Inflammatory macrophage treated with lipopolysaccharide for 1 hour (primary cell): ENCODE results near the gene HLA-DPA1.

ENCODE experiments used
- DNase-seq, 2 donors: peaks; one replicate each; pipeline ENCODE4 v3.0.0-alpha.2; 2020 to 2022

Gene HLA-DPA1

DNA sequence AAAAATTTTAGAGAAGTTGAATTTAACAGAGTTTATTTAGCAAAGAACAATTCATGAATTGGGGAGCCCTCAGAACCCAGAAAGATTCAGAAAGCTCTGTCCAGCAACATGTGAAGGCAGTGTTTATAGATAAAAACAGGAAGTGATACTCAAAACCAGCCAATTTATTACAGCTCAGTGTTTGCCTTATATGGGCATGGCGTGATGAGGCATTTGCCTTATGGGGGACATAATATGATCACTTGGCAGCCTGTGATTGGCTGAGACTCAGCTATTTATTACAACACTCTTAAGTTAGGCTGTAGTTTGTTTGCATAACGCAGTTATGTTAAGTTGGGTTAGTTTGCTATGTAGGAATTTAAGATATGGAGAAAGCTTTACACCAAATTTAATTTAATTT, 11.5 kb downstream of the HLA-DPA1 start:
- DNase-seq = peak; percentile 59 to 66

DNA sequence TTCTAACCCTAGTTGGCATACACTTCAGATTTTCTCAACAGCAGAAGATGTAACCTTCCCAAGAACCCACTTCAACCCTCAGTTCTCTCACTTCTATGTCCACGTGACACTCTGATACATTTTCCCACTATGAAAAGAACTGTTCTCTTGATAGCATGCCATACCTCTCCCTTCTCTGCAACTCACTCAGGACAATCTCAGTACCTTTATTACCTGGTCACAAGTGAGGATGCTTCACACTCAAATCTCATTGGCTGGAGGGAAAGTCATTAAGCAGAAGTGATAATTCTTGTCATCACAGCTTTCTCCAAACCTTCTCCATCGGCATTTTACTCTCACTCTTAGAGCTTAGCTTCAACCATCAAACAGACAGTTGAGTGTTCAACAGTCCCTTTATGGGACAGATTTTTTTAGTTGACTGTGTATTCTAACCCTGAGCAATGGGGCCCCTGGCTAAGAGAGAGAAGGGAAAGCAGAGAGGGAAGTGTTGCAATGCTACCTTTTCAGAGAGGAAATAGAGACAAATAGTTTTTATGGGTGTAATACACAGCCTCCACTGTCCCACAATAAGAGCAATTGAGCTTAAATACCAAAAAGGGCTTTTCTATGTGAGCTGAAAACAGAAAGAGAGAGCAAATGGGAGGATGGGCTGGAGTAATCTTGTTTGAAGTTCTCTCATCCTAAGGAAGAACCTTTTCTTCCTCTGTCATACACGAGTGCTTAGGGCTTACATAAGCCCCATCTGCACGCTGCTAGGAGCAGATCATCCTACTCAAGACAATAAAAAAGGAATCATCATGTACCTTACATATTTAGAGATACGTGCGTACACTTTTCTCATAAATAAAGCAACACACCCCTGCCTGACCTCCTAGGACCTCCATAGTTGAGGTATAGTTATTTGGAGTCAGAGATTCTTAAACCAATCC, 16.0 kb downstream of the HLA-DPA1 start:
- no peak for DNase-seq

DNA sequence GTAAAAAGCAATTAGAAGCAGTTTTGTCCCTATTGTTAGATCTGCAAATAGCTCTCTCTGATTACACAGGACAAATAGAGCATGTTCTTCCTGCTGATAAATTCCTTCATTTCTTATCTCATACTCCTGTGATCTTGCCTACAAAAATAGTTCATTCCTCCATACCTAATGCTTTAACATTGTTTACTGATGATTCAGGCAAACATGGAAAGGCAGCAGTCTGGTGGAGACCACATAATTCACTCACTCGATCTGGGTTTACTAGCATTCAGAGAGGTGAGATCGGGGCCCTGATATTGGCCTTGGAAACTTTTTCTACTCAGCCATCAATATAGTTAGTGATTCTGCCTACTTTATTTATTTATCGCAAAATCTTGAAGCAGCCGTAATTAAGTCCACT, 20.2 kb downstream of the HLA-DPA1 start:
- no peak for DNase-seq

DNA sequence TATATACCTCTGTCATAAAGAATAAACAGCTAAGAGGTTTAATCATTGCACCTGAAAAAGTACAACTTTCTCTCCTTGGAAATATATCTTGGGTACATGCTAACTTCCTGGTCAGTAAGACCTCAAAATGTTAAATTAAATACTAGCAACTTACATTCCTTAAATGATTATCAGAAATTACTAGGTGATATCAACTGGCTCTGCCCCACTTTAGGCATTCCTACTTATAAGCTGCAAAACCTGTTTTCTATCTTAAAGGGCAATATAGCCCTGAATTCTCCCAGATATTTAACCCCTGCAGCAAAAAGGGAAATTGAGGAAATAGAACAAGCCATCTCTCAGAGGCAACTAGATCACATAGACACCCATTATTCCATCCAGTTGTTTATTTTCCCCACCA, 20.8 kb downstream of the HLA-DPA1 start:
- no peak for DNase-seq

DNA sequence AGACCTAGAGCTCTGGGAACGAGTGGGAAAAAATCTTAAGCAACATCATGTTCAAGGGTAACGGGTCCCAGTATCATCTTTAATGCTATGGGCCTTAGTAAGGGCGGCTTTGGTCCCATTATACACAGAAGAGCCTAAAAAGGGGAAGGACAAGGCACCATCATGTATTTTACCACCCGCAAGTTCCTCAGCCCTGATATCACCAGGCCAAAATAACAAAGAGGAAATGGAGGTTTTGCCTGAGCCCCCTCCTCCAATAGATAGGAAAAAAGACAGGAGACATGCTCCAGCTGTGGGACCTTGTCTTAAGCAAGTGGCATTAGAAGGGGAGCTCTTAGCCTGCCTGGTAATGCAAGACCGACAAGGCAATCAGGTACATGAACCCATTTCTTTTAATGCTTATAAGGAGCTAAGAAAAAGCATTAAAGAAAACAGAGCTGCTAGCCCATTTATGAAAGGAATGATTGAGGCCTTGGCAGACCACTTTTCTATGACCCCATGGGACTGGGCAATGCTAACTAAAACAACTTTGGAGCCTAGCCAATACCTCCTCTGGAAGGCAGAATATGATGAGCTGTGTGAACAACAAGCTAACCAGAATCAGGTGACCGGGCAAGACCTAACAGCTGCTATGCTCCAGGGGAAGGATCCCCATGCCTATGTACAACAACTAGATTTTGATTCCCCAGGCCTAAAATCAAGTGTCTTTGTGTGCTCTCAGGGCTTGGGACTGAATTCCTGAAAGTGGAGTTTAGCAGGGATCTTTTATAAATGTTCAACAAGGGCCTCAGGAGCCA, 23.2 kb downstream of the HLA-DPA1 start:
- peak; percentile 25 to 28 for DNase-seq

DNA sequence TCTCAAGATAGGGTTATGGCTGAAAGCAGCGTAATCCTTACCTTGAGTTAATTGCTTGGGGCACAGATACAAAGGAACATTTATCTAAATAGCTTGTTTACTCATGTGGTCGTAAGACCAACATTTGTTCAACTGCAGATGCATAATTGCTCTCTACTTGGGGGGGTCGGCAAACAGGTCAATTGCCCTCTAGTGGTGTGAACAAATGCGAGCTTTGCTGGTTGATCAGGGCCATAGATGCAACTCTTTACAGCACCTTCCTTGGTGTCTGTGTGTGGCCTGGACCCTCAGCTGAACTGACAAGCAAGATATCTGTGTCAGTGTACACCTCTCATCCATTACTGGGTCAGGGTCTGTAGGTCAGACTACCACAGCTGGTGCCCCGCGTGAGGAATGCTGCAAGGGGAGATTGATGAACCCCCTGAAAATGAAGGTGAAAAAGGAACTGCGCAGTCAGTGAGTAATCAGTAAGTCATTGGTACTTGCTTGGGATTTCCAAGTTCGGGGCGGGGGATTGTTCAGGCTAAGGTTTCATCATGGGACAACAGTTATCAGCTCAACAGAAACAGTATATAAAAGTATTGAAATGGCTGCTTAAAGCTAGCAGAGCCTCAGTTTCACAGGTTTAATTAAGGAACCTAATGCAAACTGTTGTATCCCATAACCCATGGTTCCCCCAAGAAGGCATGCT, 24.0 kb downstream of the HLA-DPA1 start:
- DNase-seq = no peak

DNA sequence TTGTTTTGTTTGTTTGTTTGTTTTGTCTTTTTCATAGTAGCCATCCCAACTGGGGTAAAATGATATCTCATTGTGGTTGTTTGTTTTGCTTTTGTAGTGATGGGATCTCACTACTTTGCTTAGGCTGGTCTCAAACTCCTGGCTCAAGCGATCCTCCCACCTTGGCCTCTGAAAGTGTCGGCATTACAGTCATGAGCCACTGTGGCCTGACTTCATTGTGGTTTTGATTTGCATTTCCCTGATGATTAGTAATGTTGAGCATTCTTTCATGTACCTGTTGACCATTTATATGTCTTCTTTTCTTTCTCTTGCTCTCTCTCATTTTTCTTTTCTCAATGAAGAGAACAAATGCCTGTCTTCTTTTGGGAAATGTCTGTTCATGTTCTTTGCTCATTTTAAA, 33.3 kb downstream of the HLA-DPA1 start:
- no peak for DNase-seq

DNA sequence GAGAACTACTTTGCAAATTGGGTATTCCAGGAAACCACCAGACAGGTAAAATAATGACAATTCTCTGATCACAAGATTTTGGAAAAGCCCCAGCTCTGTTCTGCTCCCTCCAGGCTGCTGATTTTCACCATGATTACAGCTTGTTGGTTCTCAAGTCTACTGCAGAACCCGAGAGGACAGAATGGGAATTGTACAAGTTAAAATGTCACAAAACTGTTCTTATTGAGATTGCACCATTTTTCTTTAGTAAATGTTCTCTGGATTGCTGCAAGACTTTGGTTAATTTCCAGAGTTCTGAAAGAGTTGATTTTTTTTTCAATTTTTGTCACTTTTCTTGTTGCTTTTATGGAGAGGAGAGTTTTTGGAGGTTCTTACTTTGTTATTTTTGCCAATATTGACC, 36.9 kb downstream of the HLA-DPA1 start:
- DNase-seq = peak; percentile 78 to 85

DNA sequence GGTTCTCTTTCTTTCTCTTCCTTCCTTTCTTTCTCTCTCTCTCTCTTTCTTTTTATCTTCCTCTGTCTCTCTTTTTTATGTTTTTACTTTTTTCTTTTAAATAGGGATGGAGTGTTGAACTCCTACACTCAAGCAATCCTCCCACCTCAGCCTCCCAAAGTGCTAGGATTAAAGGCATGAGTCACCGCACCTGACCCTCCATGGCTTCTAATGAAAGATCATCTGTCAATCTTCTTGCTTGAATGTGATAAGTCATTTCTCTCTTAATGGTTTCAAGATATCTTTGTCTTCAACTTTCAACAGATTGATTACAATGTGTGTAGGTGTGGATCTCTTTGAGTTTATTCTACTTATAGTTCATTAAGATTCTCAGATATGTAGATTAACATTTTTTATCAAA, 38.9 kb downstream of the HLA-DPA1 start:
- no peak for DNase-seq

DNA sequence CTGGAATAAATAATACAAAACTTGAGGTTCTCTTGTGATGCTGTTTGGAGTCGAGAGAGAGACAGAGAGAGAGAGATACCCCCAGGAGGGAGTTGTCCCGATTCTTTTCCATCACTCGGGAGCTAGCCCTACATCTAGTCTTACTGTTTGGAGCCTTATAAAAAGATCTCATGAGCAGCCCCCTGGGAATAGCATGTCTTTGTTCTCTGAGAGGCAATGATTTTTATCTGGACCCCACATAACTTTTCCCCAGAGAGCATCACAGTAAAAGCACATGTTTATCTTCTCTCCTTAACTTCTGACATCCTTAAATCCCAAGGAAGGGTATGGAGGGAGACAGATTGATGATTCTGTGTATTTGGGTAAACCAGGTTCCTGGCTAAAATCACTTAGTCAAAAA, 43.2 kb downstream of the HLA-DPA1 start:
- no peak for DNase-seq

DNA sequence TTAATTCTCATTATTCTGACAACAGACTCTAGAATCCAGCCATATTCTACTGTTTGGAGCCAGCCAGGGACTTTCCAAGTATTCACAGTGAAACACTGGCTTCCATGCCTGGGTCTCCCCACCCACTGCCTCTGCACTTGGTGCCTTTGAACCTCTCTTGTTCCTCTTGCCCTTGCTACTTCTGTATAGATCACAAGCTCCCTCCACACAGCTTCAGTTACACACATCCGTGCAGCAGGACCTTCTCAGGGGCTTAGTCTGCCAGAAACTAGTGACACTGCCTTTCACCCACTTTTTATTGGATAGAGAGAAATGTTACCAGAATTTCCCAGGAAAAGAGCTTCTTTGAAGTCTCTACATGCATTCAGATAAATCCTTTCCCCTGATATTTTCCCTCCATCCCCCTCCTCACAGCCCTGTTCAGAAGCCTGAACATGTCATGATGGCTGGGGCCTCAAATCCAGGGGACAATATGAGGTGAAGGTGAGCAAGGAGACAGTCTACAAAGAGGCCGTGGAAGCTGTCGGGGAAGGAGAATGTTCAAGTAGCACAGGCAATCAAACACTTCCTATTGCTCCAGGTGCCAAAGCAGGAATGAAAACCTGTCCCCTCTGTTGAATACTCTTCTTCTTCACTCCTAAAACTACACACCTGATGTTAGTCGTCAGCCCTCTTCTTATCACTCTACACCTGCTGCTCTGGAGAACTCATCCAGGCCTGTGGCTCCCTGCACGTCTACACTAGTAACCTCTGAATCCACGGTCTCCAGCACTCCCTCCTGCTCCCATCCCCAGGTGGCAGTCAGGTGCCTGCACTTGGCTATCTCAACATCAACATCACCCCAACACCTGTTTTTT, 43.9 kb downstream of the HLA-DPA1 start:
- peak; percentile 95 to 100 for DNase-seq

DNA sequence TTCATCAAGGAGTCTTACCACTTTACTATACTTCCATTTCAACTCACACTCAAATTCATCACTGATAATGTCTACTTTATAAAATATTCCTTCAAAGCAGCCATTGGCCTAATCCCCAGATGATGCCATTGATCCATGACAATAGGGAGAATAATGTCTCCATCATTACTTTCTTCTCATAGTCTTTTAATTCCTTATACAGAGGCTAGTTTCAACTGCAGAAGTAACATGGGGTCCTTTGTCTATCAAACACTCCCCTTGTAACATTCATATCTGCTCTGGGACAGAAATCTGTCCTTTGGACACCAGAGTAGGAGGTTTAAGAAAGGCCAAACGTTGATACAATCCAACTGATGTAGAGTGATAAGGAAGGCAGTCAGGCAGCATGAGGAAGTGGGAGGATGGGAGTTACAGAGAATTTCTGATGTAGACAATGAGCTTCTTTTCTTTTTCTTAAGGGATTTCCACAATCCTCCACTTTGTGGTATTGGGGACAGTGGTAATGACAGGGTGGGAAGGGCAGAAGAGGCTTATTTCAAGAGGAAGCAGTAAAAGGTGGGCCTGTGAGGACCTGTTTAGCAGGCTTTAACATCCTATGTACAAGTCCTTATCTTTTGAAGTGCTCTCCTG, 45.1 kb downstream of the HLA-DPA1 start:
- DNase-seq = peak; percentile 47 to 48

DNA sequence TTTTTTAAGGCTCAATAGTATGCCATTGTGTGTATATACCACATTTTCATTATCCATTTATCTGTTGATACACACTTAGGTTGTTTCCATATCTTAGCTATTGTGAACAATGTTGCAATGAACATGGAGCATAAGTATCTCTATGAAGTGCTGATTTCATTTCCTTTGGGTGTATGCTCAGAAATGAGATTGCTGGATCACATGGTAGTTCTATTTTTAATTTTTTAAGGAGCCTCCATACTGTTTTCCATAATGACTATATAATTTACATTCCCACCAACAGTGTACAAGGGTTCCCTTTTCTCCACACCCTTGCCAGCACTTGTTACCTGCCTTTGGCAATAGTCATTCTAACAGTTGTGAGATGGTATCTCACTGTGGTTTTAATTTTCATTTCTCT, 48.9 kb downstream of the HLA-DPA1 start:
- no peak for DNase-seq

DNA sequence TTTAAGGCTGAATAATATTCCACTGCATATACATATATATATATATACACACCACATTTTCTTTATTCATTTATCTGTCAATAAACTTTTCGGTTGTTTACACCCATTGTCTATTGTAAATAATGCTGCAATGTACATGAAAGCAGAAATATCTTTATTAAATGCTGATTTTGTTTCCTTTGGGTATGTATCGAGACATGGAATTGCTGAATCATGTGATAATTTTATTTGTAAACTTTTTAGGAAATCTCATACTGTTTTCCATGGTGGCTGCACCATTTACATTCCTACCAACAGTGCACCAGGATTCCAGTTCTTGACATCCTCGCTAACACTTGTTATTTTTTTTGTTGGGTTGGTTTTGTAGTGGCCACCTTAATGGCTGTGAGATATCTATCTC, 49.9 kb downstream of the HLA-DPA1 start:
- no peak for DNase-seq

DNA sequence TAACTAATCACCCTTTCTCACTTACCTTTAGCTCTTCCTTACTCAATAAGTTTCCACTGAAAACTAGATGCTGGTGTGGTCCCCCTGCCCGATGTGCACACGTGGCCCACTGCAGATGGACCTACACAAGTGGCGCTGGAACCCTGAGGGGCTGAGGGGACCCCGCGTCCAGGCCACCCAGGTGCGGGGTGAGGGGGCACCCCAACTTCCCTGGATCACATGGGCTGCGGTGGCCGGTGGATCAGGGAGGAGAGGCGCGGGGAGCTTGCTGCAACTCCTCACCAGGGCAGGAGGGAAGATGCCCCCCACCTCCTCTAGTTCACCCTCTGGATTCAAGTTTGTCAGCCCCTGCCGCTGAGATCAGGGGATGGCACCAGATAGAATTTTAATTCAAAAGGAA, 51.5 kb downstream of the HLA-DPA1 start:
- DNase-seq = no peak

DNA sequence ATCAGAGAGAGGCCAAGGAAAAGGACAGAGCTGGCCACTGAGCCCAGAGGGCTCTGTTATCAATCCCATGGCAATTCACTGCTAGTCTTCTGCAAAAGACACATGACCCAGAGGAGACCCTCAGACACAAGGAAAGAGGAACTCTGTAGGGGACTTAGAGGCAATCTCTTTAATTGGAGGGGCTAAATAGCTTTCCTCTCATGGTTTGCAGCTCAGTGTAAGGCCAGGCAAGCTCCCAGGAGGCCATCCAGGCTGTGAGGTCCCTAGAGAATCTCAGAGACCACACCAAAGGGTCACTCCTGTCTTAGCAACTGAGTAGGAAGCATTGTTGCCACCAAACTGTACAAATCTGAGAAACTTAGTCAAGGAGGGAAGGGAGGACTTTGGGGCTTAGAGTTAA, 54.1 kb downstream of the HLA-DPA1 start:
- no peak for DNase-seq

DNA sequence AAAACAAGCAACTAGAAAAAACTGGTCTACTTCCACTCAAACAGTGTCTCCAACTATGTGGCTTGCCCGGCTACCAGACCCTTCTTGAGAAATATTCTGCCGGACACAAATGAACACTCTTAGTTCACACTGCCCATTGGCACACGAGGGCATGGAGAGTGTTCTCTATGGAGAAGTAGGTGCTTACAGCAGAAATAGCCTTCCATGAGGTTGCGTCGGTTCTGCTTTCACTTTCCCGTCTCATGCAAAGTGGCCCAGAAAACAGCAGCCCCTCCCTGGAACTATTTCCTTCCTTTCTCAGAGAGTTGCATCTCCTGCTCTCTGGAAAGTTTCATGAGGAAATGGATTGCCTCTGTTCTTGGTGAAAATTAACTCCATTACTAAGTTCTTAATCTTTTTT, 54.5 kb downstream of the HLA-DPA1 start:
- peak; percentile 96 to 97 for DNase-seq

DNA sequence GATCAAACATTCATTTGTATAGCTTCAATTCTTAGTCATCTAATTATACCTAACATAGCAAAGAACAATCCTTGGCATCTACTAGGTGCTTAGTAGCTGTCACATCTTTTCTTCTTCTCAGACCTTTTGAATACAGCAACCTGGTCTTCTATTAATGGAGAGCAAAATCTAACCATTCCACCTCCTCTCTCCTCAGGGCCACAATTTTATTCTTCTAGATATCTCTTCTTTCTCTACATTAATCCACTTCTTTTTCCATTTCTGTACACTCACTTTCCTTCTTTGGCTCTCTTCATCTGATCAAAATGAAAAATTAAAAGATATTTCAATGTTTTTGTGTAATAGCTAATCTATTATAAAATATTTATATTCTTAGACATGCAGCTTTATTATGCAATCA, 55.0 kb downstream of the HLA-DPA1 start:
- DNase-seq = no peak

DNA sequence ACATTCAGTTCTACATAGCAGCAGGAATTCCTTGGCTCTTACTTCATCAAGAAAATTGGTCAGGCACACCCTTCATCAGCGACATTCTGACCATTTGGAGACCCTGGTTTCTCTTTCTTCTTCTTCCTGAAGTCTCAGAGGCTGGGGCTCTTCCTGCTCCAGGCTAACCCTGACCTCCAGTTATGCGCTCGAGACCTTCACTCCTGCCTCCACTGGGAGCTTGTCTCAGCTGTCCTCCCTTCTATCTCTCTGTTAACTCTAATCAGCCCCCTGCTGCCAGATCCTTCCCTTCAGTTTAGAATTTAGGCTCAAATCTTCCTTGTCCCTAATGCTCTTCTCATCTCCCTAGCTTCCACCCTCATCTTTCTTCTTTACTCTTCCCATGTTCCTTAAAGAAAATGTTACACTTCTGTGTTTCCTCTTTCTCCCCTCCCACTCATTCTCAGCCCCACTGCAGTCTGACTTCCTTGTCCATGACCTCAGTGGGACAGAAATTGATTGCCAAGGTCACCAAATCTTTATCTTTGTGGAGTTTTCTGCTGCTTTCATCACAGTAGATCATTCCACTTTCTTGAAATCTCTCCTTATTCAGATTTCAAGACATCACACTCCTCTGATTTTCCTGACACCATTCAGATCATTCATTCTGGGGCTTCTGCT, 55.6 kb downstream of the HLA-DPA1 start:
- peak; percentile 83 to 88 for DNase-seq

DNA sequence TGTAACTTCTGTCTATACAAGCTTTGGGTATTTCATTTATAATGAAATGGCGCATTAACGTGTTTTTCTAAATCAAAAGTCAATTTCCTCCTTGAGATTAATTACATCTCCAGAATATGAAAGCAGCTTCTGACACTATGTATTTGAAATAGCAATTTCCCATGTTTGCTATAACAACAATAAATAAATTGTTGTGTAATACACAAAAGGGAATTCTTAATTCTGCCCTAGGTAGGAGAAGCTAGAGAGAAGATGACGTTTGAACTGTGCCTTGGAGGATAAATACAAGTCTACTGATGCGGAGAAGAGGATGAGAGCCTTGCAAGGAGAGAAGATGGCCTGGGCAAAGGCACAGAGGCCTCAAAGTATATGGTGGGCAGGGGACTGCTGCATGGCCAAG, 56.4 kb downstream of the HLA-DPA1 start:
- DNase-seq = no peak

DNA sequence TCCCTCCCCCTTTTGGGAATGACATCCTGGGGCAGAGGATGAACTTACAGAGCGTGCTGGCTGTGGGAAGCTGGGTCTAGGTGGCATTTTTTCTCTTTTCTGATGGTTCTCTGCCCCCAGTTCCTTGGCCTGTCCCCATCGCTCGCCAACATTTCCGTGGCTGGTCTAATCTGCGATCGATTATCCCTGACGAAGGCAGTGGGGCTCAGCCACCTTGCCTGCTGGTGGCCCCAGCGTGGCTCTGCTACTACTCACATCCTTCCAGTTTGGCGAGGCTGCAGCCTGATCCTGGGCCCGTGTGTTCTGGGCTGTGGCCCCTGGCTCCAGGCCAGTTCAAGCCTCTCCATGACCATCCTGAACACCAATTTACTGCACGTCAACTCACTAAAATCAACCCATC, 57.7 kb downstream of the HLA-DPA1 start:
- DNase-seq = no peak
